HG03095 (cell line): ENCODE results near the gene TSPAN17.

Experiments
- ATAC-seq: cut with Tn5 transposase; IDR thresholded peaks from one replicate; pipeline ENCODE4 v1.9.1; 2021; ENCODE audit warnings: moderate library complexity; ENCODE audit not compliant: unreplicated experiment

The TSPAN17 gene

DNA sequence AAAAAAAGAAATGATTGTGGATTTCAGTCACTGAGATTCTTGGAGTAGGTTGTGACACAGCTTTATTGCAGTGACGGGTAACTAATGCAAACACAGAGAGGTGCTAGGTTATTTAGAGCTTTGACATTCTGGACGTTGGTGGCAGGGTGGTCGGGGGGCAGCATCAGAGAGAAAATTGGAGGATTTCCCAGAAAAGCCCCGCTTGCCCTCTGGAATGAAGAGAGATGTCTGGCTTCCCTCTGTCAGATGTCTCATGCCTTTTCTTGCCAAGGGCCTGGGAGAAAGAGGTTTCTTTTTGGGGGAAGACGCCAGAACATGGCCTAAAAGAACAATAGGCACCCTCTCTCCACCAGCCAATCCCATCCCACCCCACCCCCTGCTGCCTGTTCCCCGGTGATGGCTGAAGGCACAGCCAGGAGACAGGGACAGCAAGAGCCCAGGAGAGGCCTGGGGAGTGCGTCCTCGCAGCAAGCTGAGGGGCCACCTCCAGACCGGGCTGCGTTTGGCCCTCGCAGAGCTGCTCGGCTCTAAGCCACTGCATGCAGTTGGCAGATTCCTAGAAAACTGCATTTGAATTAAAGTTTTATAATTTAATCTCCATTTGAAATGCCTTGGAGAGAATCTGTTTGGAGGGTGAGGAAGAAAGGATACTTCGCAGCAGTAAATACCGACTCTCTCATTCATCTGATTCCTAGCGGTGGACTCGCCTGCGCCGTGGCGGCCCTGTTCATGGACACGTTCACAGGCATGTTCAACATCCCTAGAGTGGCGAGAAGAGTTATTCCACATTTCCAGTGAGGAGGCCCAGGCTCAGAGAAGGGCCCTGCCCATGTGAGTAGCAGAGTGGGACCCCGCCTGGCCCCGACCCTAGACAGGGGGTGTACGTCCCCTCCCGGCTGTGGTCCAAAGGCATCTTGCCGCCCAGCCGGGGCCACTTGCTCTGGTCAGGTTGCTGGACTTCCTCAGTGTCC is 55.7 kb downstream of the TSPAN17 start:
- ATAC-seq: no peak

- no peak for ATAC-seq
Measured at GRCh38 chr5:176703857-176704256, 56.6 kb downstream of the TSPAN17 start.

DNA sequence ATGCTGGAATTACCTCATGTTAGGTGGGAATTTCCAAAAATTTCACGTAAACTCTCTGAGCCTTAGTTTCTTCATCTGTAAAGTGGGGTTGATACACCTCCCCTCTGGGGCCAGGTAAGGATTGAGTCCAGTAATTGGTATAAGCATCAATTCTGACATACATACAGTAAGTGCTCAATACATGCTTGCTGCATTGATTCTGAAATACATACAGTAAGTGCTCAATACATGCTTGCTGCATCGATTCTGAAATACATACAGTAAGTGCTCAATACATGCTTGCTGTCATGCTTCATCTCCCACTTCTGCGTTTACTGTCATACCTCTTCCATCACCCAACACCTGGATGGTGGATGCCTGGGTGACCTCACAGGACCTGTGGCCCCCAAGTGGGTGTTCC is 57.1 kb downstream of the TSPAN17 start:
- ATAC-seq: no peak

- ATAC-seq: no peak
Measured at GRCh38 chr5:176704817-176705216, 57.5 kb downstream of the TSPAN17 start.
